DMS53 treated with DMSO at 0.1 percent for 48 hours (cell line): Measurements from ENCODE around the gene TRIM28.

ENCODE experiments used
- DNase-seq: peaks from one replicate; lab custom pipeline; 2025; ENCODE audit not compliant: unreplicated experiment; lab: John Stamatoyannopoulos, UW

TRIM28 gene

GRCh38 chr19:58560007-58560887 is 16.4 kb downstream of the TRIM28 start:
- no peak for DNase-seq

GRCh38 chr19:58560921-58561320 is 17.1 kb downstream of the TRIM28 start:
- DNase-seq, result no peak

- DNase-seq, result no peak
These were observed 17.7 kb downstream of the TRIM28 start for GRCh38 chr19:58561373-58562121.

- no peak for DNase-seq
These were observed 18.5 kb downstream of the TRIM28 start for GRCh38 chr19:58562122-58563033.

GRCh38 chr19:58563034-58563573 is 19.2 kb downstream of the TRIM28 start:
- no peak for DNase-seq

- DNase-seq, result no peak
These were observed 20.0 kb downstream of the TRIM28 start for GRCh38 chr19:58563823-58564222.

GRCh38 chr19:58566989-58567388 is 23.1 kb downstream of the TRIM28 start:
- no peak for DNase-seq

GRCh38 chr19:58568453-58569130 is 24.7 kb downstream of the TRIM28 start:
- no peak for DNase-seq

- DNase-seq, result no peak
These were observed 25.5 kb downstream of the TRIM28 start for GRCh38 chr19:58569191-58569942.

GRCh38 chr19:58569943-58570670 is 26.2 kb downstream of the TRIM28 start:
- DNase-seq, result no peak

GRCh38 chr19:58570770-58571574 is 27.1 kb downstream of the TRIM28 start:
- DNase-seq, result no peak

GRCh38 chr19:58571575-58571947 is 27.7 kb downstream of the TRIM28 start:
- DNase-seq, result no peak

- DNase-seq, result no peak
These were observed 28.4 kb downstream of the TRIM28 start for GRCh38 chr19:58572026-58572817.

- DNase-seq, result no peak
These were observed 29.2 kb downstream of the TRIM28 start, which contains the start of gene MZF1 for GRCh38 chr19:58572818-58573657. Gene MZF1 (minus strand): TSS chr19:58573335. CDS start chr19:58571389, 1,946 bp downstream.

- no peak for DNase-seq
These were observed 29.8 kb downstream of the TRIM28 start for GRCh38 chr19:58573658-58574164.
